ENCODE results near the gene ADAM15.

The ADAM15 gene, protein sequence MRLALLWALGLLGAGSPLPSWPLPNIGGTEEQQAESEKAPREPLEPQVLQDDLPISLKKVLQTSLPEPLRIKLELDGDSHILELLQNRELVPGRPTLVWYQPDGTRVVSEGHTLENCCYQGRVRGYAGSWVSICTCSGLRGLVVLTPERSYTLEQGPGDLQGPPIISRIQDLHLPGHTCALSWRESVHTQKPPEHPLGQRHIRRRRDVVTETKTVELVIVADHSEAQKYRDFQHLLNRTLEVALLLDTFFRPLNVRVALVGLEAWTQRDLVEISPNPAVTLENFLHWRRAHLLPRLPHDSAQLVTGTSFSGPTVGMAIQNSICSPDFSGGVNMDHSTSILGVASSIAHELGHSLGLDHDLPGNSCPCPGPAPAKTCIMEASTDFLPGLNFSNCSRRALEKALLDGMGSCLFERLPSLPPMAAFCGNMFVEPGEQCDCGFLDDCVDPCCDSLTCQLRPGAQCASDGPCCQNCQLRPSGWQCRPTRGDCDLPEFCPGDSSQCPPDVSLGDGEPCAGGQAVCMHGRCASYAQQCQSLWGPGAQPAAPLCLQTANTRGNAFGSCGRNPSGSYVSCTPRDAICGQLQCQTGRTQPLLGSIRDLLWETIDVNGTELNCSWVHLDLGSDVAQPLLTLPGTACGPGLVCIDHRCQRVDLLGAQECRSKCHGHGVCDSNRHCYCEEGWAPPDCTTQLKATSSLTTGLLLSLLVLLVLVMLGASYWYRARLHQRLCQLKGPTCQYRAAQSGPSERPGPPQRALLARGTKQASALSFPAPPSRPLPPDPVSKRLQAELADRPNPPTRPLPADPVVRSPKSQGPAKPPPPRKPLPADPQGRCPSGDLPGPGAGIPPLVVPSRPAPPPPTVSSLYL

DNA sequence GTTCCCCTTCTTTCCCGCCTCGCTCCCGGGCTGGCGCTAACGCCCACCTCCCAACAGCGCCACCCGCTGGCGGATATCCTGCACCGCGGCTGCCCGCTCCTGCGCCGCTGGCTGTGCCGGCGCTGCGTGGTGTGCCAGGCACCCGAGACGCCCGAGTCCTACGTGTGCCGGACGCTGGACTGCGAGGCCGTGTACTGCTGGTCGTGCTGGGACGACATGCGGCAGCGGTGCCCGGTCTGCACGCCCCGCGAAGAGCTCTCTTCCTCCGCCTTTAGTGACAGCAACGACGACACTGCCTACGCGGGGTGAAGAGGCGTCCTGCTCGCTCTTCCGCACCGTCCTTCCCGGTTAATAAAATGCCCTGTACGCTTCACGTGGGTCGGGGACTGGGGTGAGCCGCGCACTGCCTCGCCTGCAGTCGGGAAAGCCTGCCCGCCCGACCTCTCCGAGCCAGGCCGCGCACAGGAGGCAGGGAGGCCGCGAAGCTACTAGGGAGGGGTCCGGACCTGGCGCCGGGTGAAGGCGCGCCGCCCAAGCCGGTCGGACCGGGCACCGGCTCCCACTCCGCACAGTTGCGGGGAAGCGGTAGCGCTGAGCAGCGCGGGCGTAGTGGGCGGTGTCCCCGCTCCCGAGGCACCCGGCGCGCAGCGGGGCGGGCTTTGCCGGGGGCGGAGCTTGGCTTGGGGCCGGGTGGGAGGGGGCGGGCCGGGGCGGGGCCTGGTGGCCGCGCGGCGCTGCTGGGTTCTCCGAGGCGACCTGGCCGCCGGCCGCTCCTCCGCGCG lies at the start of gene ADAM15:
Gene ADAM15 (plus strand): TSS at position 757 of the 782 bp plus-strand sequence. CDS start 71 bp downstream, outside the sequence.
- DNase-seq = no peak

DNA sequence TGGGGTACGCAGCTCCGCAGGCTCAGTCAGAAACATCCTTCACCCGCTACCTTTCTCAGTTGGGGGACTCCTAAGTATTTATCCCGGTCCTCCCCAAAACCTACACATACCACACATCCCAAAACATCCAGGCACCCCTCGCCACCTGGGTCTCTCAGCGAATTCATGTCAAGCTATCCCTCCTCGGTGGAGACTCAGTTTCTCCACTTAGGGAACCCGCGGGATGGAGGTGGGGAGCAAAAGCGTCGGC lies 49.8 kb upstream of the ADAM15 start:
- DNase-seq = no peak

DNA sequence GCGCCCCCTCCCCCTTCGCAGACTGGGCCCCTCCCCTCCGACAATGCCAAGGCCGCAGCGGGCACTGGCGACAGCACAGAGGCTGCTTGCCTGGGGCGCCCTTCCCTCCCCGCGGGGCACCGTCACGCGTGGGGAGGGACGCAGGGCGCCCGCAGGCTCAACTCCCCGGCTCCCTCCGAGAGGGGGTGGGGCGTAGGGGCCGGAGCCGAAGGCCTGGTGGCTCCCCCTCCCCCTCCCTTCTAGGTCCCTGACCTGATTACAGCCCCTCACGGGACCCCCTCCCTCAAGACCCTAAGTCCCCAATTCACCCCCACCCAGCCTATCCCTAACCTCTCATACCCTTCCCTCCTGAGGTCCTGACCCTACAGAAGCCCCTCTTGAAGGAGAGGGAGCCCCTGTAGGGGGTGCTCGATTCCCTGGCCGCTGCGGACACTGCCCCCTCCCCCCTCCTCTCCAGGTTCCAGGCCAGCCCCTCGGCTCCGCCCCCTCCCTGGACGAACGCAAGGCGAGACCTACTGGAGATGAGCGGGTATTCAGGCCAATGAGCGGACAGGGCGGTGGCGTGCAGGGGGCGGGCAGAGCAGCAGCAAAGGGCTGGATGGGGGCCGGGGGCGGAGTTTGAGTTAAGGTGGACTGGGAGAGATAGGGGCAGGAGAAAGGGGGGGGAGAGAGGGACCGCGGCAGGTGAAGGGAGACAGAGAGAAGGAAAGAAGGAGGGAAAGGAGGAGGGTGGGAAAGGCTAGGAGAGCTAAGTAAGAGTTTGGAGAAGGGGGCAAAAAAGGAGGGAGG lies 49.2 kb upstream of the ADAM15 start:
- no peak for DNase-seq

DNA sequence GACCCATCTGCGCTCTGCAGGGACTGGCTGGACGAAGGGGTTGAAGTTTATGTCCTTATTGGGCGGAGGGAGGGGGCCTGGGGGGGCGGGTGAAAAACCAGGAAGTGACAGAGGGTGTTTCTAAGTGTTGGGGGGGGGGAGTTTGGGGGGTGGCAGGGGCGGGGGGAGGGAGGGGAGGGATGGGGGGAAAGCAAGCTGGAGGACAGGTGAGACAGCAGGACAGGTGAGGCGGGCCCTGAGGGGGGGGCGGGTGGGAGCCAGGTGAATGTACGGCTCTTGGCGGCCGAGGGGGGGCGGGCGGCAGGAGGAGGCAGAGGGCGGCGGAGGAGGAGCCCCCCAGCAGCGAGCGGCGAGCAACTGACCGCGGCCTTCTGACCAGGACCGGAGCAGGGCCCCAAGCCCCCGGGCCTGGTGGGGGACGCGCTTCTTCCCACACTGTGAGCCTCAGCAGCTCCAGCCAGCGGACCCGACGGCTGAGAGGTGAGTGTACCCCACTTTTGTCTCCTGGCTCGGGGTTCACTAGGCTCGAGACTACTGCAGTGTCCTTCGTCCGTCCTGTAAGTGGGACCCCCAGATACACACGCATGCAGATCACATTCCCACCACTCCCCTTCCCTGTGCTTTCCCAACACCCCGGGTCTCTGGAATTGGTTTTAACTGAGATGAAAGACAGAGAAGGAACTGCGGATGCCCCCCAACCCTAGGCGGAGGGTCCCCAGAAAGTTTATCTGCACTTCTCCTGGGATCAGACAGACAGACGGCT lies 48.5 kb upstream of the ADAM15 start, which contains the start of gene ZBTB7B:
Gene ZBTB7B (plus strand): TSS at position 339 of the 763 bp plus-strand sequence. CDS start 11,859 bp downstream, outside the sequence.
- DNase-seq = no peak

DNA sequence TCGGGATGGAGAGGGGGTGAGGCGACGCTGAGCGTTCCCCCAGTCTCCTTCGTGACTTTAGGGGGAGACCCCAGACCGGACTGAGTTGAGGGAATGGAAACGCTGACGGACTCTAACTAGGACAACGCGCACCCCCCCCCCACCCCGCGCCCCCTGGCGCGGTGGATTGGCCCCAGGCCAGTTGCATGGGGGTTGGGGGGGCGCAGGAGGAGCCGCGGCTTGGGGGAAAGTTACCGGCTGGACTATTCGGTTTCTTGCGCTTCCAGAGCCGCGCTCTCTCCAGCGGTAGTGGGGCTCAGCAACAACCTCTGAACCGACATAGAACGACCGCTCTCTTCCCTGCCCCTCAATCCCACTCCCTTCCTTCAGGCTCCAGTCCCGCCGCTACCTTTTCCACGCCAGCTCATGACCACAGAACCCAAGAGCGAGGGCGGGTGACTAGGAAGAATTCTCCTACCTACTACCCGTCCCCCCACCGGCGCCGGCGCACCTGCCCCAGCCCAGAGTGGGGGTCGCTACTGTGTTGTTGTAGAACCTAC lies 47.8 kb upstream of the ADAM15 start:
- DNase-seq = no peak

DNA sequence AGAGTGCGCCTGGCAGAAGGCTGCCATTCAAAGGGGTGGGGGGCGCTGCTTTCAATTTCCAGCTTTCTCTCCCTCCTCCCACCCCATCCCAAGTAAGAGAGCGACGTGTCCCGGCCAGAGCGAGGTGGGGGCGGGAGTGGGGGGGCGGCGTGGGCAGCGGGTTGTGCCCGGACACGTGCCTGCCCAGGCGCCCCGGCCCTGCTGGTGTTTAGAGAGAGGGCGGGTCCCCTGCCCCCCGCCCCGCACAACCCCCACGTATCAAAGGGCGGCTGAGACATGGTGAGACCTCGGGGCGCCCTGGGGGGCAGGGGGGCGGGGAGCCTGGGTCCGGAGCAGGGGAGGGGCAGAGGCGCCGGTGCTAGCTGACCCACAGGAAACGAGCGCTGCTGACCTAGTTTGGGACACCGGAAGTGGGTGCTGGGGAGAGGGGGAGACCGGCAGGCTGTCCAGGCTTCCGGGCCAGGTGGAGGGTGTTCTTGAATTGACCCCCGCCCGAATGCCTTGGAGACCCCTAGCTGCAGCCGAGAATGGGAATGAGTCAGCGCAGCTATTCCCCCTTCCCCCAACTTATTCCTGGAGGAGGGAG lies 47.3 kb upstream of the ADAM15 start:
- DNase-seq = no peak

DNA sequence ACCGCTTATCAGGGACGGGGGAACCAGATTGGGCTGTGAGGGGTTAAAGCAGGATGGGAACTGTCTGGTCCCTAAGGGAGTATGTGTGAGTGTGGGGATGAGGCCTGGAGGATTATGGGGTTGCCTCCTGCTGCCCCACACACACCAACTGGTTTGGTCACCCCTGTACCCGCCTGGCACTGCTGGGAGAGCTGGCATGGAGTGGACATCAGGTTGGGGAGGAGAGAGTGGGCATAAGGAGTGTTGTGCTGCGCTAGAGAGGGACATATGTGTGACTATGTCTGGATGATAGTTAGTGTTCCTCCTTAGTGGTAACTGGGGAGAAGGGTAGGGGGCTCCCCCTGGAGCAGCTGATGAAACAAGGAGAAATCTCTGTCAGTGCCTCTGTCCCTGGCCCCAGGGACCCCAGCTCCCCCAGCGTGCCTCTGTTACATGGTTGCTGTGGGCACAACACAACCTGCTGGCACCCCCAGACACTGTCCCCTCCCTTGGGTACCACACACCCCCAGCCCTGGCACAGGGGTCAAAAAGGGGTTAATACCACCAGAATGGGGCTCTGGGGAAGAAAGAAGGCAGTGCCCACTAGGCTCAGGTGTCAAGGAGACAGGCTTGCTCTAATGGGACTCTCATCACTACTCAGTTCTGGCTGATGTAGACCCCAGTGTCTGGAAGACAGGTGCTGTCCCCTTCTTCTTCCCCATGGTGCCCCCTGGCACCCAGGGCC lies 46.6 kb upstream of the ADAM15 start:
- DNase-seq = no peak

DNA sequence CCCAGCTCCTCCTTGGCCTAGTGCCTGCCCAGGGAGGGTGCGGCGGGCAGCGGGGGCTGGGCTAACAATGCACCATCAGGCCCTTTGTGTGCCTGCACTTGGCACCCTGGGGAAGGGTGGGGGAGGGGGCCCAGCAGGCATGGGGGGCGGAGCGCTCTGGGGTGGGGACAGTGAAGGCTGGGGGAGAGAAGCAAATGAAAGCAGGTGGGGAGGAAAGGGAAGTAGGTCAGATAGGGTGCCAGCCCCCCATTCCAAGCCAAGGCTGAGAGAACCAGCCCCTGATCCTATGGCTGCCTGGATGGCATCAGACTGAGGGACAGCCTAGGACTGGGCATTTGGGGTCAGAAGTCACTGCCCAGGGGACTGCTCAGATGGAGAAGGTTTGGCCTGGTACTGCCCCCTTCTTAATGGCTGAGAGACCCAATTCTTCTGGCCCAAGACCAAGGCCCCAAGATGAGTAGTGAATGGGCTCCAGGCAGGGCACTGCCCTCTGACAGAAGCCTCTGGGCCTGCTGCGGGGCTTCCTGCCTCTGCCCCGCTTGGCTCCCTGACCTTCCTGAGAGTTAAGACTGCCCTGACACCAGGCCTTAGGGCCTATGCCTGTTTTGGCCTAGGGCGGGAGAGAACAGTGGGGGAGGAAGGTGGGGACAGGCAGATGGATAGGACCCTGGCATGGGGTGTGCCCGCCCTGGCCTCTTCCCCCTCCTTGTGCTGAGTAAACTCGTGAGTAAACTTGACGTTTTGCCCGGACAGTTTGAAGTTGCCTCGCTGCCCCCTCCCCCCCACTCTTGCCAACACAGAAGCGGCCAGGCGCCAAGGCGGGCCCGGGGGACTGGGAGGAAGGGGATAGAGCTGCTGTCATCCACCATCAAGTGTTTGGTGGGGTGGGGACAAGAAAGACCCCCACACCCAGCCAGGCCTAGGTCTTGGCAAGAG lies 45.8 kb upstream of the ADAM15 start:
- no peak for DNase-seq

DNA sequence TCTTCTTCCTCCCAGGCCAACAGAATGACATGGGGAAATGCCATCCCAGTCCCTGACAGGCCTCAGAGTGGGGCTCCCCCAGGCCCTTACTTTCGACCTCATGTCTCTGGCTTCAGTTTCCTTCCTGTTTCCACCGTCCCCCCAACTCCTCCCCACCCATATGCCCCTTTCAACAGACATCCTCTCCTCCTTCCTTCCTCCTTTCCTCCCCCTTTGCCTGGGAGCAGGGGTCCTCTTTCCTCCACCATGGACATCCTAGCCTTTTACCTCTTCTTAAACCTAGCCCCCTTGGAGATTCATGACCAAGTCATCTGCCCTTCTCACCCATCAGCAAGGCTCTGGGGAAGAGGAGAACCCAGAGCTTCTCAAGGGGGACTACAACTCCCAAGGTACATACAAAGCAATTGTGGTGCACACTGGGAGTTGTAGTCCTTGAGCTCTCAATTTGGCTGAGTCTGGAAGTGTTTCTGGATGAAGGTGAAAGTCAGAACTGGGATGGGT lies 44.5 kb upstream of the ADAM15 start:
- DNase-seq = no peak

DNA sequence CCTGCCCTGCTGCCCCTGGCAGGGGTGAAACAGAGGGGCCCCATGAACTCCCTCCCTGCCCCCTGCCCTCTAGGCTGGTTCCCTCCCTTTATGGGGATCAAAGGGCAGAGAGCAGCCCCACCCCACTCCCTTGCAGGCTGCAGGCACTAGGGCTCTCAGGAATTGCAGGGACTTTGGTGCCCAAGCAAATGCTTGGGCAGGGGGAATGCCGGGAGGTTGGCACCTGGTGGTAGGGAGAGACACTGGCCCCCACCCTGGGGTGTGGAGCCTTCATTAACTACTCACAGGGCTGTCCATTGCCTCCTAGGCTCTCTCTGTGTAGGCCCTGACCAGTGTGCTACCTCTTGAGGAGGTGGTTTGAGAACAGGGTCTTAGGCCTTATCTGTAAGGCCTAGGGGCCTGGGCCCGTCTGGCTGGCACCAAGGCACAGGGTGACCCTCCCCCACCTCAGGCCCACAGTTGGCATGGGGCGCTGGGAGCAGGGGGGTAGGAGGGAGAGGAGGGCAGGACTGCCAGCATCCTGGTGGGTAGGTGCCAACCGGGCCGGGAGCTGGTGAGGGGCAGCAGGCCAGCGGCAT lies 43.8 kb upstream of the ADAM15 start:
- DNase-seq = no peak

DNA sequence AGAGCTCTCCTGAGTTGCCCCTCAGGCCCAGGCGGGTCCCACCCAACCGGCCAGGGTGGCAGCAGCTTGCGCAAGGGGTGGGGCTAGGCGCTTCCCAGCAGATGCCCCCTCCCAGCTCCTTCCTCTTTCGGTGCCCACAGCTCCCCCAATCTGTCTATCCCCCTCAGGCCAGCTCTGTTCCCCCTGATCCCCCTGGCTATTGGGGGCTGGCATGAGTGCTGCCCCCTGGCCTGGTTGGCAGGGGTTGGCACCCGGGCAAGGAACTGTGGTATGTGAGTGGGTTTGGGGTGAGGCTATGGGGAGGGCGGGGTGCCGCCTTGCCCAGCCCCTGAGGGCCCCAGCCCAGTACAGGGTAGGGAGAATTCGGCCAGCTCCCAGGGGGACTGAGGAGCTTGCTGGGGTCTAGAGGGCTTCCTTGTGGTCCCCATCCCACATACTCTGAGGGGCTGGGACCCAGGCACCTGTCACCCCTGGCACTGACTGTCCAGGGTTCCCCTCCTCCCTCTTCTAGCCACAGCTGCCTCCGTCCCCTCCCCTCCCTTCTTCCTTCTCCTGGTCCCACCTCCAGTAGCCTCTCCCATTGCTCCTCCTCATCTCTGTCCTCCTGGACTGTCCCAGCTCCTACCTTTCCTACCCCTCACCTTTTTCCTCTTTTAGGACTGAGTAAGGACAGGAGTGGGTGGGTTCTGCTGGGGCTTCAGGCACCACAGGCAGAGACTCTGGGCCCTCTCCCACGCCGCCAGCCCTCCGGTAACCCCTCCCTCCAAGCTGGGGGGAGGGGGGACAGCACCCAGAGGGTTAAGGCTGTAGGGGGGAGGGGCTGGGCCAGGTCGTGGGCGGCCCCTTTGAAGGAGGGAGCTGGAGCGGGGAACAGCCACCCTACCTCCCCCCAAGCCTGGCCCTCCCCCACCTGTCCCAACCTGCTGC lies 42.8 kb upstream of the ADAM15 start:
- no peak for DNase-seq

DNA sequence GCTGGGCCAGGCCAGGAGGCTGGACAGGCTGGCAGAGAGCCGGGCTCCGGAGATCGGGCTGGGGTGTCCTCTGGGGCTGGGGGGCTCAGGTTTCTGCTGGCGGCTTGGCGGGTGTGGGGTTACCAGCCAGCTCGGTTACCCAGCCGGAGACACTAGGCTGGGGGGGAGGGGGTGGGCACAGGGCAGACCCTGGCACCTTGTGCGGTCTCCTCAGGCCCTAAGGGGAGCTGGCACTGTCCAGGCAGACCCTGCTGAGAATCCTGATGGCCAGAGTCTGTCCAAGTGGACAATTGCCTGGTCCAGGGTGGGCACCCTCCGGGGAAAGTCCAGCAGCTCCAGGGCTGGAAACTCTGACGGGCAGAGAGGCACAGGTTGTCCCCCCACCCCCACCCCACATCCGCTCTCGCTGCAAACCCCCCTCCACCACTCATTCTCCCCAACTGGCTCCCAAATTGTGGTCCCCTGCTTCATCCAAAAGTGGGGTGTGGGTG lies 41.9 kb upstream of the ADAM15 start:
- no peak for DNase-seq

DNA sequence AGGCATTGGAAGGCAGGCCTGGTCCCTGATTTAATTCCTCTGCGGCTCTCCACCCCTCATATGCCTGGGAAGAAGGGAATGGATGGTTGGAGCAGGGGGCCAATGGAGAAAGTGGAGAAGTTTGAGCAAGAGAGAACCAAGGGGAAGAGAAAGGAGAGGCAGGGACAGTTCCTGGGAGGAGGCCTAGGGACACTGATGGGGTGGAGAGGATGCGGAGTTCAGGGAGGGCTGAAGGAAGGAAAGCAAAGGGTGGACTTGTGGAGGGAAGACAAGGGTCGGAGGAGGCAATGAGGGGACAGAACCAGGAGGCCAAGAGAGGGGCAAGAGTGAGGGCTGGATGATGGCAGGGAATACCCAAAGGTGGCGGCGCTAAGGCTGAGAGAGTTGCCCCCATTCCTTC lies 41.4 kb upstream of the ADAM15 start:
- no peak for DNase-seq

DNA sequence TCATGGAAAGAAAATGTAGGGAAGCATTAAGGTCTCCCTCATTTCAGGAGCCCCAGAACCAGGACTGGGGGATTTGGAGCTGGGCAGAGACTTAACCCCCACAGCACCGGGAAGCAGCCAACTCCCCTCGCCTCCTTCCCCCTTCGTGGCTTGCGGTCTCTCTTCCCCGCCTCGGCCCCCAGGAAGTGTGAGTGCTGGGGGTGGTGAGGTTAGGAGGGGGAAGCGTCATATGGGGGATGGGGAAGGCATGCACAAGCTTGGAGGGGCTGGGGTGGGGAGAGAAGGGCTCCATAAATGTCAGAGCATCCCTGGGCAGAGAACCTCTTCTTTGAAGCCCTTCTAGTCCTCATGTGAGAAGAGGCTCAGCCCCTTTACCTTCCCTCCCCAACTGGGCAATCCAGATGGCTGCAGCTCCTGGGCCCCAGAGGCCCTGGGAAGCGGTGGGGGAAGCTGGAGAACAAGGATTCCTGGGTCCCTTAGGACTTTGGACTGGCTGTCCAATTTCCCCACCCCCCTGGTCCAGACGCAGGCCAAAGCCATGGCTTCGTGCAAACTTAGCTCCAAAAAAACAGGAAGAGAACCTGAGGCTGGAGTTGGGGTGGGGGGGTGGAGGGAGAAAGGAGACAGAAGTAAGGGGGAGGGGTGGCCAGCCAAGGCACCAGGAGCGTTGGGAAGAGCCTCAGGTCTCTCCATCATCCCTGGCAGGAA lies 40.8 kb upstream of the ADAM15 start:
- DNase-seq = no peak

DNA sequence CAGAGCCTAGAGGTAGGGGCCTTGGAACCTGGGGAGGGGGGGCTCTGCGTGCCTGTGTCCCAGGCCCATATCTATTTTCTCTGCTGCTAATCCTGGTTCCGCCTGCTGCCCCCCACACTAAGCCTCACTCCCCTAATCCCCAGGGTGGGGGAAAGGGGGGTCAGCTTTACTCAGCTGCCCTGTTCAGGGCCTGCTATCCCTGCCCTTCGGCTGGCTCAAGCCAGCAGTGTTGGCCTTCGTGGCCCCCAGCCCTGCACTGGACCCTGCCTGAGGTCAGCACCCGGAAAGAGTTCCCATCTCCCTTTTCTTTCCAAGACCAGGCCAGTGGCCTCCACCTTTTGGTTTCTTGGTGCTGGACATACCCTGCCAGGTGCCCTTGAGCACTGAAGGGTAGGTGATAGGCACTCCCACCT lies 40.1 kb upstream of the ADAM15 start:
- DNase-seq = no peak

DNA sequence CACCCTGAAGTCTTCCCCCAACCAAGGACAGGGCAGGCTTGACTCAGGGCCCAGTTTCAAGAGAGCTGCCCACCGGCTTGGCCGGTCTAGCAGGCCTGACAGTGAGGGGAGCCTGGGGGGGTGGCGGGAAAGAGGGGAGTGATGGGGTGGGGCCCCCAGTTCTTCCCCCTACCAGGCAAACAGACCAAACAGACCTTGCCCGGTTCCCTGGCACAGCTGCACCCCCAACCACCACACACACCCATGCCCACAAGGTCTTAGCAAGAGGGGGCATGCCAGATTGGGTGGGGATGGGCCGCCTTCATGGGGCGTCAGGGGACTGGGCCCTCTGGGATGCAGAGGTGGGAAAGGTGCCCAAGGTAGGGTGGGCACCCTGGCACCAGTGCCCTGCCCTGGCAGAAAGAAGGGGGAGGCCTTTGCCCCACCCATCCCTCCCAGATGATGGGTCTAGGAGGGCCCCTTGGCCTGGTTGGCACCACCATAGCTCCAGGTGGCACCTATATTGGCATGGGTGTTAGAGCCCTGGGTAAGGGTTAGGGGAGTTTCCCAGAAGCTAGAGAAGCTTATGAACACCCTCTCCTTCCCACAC lies 39.6 kb upstream of the ADAM15 start:
- DNase-seq = no peak
